ENCODE results near the gene DPEP2. TPM values are rescaled to one million over a fixed set of nuclear protein-coding genes. Genes with fewer than 3 reads are reported as not detected.

Gene DPEP2
- total and polyA plus RNA-seq, 3 experiments from 2014 or later, result 6.2 to 34.0 (median 6.4) TPM

Other genes with a start within 250 kb of the DPEP2 start
- 10 to 100 TPM; 18.9 to 20.0 TPM for gene RANBP10, start 192.9 kb downstream of the DPEP2 start, total RNA-seq
- gene RANBP10, start 192.9 kb downstream of the DPEP2 start, polyA plus RNA-seq, result 11.1 TPM
- 1 to 10 TPM; 1.2 to 1.5 TPM for gene TSNAXIP1, start 192.6 kb downstream of the DPEP2 start, total RNA-seq
- 0.13 TPM for gene TSNAXIP1, start 192.6 kb downstream of the DPEP2 start, polyA plus RNA-seq
- 10 to 100 TPM; 52.6 to 55.1 TPM for gene THAP11, start 157.2 kb downstream of the DPEP2 start, total RNA-seq
- 153 TPM for gene THAP11, start 157.2 kb downstream of the DPEP2 start, polyA plus RNA-seq
- 100 to 1,000 TPM; 181 TPM for gene NUTF2, start 152.6 kb downstream of the DPEP2 start, total RNA-seq
- 129 TPM for gene NUTF2, start 152.6 kb downstream of the DPEP2 start, polyA plus RNA-seq
- gene CENPT, start 151.8 kb downstream of the DPEP2 start, total RNA-seq, result 10 to 100 TPM; 56.5 to 58.6 TPM
- gene CENPT, start 151.8 kb downstream of the DPEP2 start, polyA plus RNA-seq, result 14.3 TPM
- gene EDC4, start 126.4 kb downstream of the DPEP2 start, total RNA-seq, result 100 to 1,000 TPM; 105 to 108 TPM
- 30.1 TPM for gene EDC4, start 126.4 kb downstream of the DPEP2 start, polyA plus RNA-seq
- gene NRN1L, start 114.6 kb downstream of the DPEP2 start, total RNA-seq, result under 1 TPM in 1 of 2 experiments, not detected in 1; 0.97 TPM
- gene NRN1L, start 114.6 kb downstream of the DPEP2 start, polyA plus RNA-seq, result 0.83 TPM
- gene PSKH1, start 106.2 kb downstream of the DPEP2 start, total RNA-seq, result 10 to 100 TPM; 13.6 to 14.5 TPM
- gene PSKH1, start 106.2 kb downstream of the DPEP2 start, polyA plus RNA-seq, result 27.0 TPM
- 1 to 10 TPM; 4.1 to 4.9 TPM for gene CTRL, start 67.6 kb downstream of the DPEP2 start, total RNA-seq
- gene CTRL, start 67.6 kb downstream of the DPEP2 start, polyA plus RNA-seq, result 1.5 TPM
- gene PSMB10, start 62.6 kb downstream of the DPEP2 start, total RNA-seq, result 100 to 1,000 TPM; 176 to 189 TPM
- gene PSMB10, start 62.6 kb downstream of the DPEP2 start, polyA plus RNA-seq, result 518 TPM
- 10 to 100 TPM; 12.7 to 12.8 TPM for gene LCAT, start 55.4 kb downstream of the DPEP2 start, total RNA-seq
- gene LCAT, start 55.4 kb downstream of the DPEP2 start, polyA plus RNA-seq, result 0.74 TPM
- 10 to 100 TPM; 30.6 to 34.1 TPM for gene SLC12A4, start 30.8 kb downstream of the DPEP2 start, total RNA-seq
- gene SLC12A4, start 30.8 kb downstream of the DPEP2 start, polyA plus RNA-seq, result 5.1 TPM
- gene DPEP3, start 19.0 kb downstream of the DPEP2 start, total RNA-seq, result under 1 TPM; 0.18 TPM
- 0.10 TPM for gene DPEP3, start 19.0 kb downstream of the DPEP2 start, polyA plus RNA-seq
- not detected for gene DPEP2NB, start 16.4 kb upstream of the DPEP2 start, total RNA-seq
- not detected for gene DPEP2NB, start 16.4 kb upstream of the DPEP2 start, polyA plus RNA-seq
- 10 to 100 TPM; 28.3 to 29.2 TPM for gene DDX28, start 23.7 kb upstream of the DPEP2 start, total RNA-seq
- gene DDX28, start 23.7 kb upstream of the DPEP2 start, polyA plus RNA-seq, result 31.5 TPM
- gene DUS2, start 23.8 kb upstream of the DPEP2 start, total RNA-seq, result 10 to 100 TPM; 31.3 to 32.2 TPM
- gene DUS2, start 23.8 kb upstream of the DPEP2 start, polyA plus RNA-seq, result 15.3 TPM
- 10 to 100 TPM; 91.1 to 95.9 TPM for gene NFATC3, start 85.9 kb upstream of the DPEP2 start, total RNA-seq
- gene NFATC3, start 85.9 kb upstream of the DPEP2 start, polyA plus RNA-seq, result 120 TPM
- gene ESRP2, start 236.6 kb upstream of the DPEP2 start, total RNA-seq, result under 1 TPM; 0.11 to 0.27 TPM
- gene ESRP2, start 236.6 kb upstream of the DPEP2 start, polyA plus RNA-seq, result 0.32 TPM
- 1 to 10 TPM; 9.0 to 9.4 TPM for gene PLA2G15, start 245.9 kb upstream of the DPEP2 start, total RNA-seq
- 11.0 TPM for gene PLA2G15, start 245.9 kb upstream of the DPEP2 start, polyA plus RNA-seq

Data from CD8-positive, alpha-beta memory T cell (primary cell).